Measurements from ENCODE around the gene DUOXA2. TPM values are rescaled to one million over a fixed set of nuclear protein-coding genes. Genes with fewer than 3 reads are reported as not detected.

Gene DUOXA2
- total and polyA plus RNA-seq, 2 donors from 2014 or later: 0.37 TPM; not detected in 1

DNA sequence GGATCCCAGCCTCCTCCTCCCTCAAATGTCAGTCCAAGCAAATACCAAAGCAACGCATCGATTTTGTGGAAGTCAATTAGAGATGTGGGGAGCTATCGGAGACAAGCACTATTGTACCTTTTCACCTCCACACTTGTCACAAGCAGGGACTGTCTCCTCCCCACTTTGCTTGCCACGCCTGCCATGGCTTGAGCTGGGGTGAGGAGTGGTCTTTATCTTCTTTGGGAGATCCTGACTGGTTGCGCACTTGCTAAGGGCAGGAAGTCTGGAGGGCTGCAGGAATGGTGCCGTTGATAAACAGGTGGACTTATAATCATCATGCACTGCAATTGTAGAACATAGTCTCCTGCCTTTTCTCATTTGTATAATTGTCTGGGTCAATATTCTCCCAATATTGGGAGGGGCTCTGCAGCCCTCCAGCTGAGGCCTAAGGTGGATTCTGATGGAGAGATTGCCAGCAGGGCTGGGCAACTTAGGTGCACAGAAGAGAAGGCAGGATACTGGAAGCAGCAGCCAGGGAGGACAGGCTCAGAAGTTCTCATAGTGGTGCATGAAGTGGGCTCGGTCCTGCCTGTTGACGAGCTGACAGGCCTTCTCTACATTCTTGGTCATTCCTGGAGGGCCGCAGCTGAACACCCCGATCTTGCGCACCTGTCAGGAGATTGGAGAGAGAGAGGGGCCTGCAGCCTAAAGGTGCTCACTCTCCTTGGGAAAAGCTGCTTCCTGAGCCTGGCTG, 20.3 kb upstream of the DUOXA2 start:
- intact Hi-C loops (cut with DNase I): no loop called here
- FAIRE-seq (no peak), DNase-seq (peak in 1 of 5 donors; percentile 24)
- H3K36me3 ChIP-seq (ENCODE audit: control insufficient read depth in 2 of 3, insufficient read depth in 3 of 3, low read length in 3 of 3): no peaks in the 10 kb centered on the region
- no peaks in the 10 kb centered on the region for H3K9me3 ChIP-seq (ENCODE audit: control insufficient read depth in 2 of 3, insufficient read depth in 1 of 3, low read length in 3 of 3)
- no peak overlapping the region for H3K27ac ChIP-seq (ENCODE audit: low read depth in 2 of 2, low read length in 2 of 2)
- H3K4me3 ChIP-seq (ENCODE audit: low read length in 3 of 3): no peak overlapping the region
- TF ChIP-seq, protein P1, sequence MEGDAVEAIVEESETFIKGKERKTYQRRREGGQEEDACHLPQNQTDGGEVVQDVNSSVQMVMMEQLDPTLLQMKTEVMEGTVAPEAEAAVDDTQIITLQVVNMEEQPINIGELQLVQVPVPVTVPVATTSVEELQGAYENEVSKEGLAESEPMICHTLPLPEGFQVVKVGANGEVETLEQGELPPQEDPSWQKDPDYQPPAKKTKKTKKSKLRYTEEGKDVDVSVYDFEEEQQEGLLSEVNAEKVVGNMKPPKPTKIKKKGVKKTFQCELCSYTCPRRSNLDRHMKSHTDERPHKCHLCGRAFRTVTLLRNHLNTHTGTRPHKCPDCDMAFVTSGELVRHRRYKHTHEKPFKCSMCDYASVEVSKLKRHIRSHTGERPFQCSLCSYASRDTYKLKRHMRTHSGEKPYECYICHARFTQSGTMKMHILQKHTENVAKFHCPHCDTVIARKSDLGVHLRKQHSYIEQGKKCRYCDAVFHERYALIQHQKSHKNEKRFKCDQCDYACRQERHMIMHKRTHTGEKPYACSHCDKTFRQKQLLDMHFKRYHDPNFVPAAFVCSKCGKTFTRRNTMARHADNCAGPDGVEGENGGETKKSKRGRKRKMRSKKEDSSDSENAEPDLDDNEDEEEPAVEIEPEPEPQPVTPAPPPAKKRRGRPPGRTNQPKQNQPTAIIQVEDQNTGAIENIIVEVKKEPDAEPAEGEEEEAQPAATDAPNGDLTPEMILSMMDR (IDR thresholded peaks at IDR 0.05; ENCODE audit: borderline replicate concordance, extremely low read depth, insufficient read depth): no peak
- H3K9ac ChIP-seq (ENCODE audit: low read length in 3 of 3): no peak overlapping the region
- no peaks in the 10 kb centered on the region for H3K27me3 ChIP-seq (ENCODE audit: control insufficient read depth, insufficient read depth, low read length)
- no peaks in the 10 kb centered on the region for H3K4me1 ChIP-seq (ENCODE audit: control insufficient read depth in 2 of 3, insufficient read depth in 2 of 3, low read depth in 1 of 3, low read length in 3 of 3)

DNA sequence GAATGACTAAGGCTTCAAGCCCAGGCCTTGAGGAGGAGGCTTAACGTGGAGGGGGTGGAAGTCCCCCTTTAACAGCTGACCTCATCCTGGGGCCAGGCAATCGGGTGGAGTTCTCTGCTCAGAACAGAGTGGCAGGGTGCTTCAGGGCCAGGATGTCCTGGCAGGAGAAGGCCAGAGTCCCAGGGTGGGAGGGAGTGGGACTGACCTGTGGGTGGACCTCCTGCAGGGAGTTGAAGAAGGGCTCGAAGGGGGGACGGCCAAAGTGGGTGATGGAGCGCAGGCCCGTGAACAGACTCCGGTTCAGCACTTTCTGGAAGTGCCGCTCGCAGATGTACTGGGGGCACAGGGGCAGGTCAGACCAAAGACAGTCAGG, 19.8 kb upstream of the DUOXA2 start:
- Histone ChIP-seq H3K9me3 (ENCODE audit: control insufficient read depth in 2 of 3, insufficient read depth in 1 of 3, low read length in 3 of 3) (no peaks in the 10 kb centered on the region), H3K36me3 (ENCODE audit: control insufficient read depth in 2 of 3, insufficient read depth in 3 of 3, low read length in 3 of 3) (no peaks in the 10 kb centered on the region), H3K4me3 (ENCODE audit: low read length in 3 of 3) (no peak overlapping the region), H3K27me3 (ENCODE audit: control insufficient read depth, insufficient read depth, low read length) (no peaks in the 10 kb centered on the region), H3K27ac (ENCODE audit: low read depth in 2 of 2, low read length in 2 of 2) (no peak overlapping the region), H3K9ac (ENCODE audit: low read length in 3 of 3) (no peak overlapping the region), H3K4me1 (ENCODE audit: control insufficient read depth in 2 of 3, insufficient read depth in 2 of 3, low read depth in 1 of 3, low read length in 3 of 3) (no peaks in the 10 kb centered on the region)
- FAIRE-seq: no peak
- intact Hi-C loops (cut with DNase I): no loop called here
- peak in 1 of 5 donors; percentile 67 for DNase-seq
- TF ChIP-seq, protein P1 (IDR thresholded peaks at IDR 0.05; ENCODE audit: borderline replicate concordance, extremely low read depth, insufficient read depth): no peak

DNA sequence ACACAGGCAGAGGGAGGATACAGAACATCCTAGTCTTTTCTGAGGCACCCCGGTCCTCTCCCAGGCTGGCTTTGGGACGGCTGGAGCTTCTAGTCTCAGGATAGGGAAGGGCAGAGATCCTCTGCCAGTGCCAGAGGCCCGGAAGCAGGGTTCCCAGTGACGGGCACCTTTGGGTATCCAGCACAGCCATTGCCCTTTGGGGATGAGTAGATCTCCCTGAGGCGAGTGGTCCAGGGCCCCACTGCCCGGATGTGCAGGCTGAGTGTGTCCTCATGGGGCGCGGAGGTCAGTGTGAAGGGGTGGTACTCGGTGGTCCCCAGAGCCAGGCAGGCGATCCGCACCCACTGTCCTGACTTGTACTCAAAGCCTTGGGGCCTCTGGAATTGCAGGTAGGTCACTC, 18.5 kb upstream of the DUOXA2 start:
- TF ChIP-seq, protein P1 (IDR thresholded peaks at IDR 0.05; ENCODE audit: borderline replicate concordance, extremely low read depth, insufficient read depth): no peak

More for the DNA sequence above, 18.5 kb upstream of the DUOXA2 start:
- DNase-seq: no peak
- H3K9me3 ChIP-seq (ENCODE audit: control insufficient read depth in 2 of 3, insufficient read depth in 1 of 3, low read length in 3 of 3): no peaks in the 10 kb centered on the region
- no peak overlapping the region for H3K4me3 ChIP-seq (ENCODE audit: low read length in 3 of 3)
- H3K9ac ChIP-seq (ENCODE audit: low read length in 3 of 3): no peak overlapping the region
- no peak for FAIRE-seq
- H3K36me3 ChIP-seq (ENCODE audit: control insufficient read depth in 2 of 3, insufficient read depth in 3 of 3, low read length in 3 of 3): no peaks in the 10 kb centered on the region
- H3K27ac ChIP-seq (ENCODE audit: low read depth in 2 of 2, low read length in 2 of 2): no peak overlapping the region
- intact Hi-C loops (cut with DNase I): no loop called here
- H3K27me3 ChIP-seq (ENCODE audit: control insufficient read depth, insufficient read depth, low read length): no peaks in the 10 kb centered on the region
- no peaks in the 10 kb centered on the region for H3K4me1 ChIP-seq (ENCODE audit: control insufficient read depth in 2 of 3, insufficient read depth in 2 of 3, low read depth in 1 of 3, low read length in 3 of 3)
